Mesenchymal stem cell (in vitro differentiated cells and primary cell): ENCODE measurements around the gene LHFPL2.

ENCODE experiments used
- DNase-seq: peaks from one replicate; pipeline ENCODE4 v3.0.0-alpha.2; 2013
- H2AFZ ChIP-seq: one replicate; pipeline ENCODE4 v1.6.1; 2013; ENCODE audit warnings: low read depth, mild to moderate bottlenecking, control low read depth, inconsistent platforms, low read length, moderate library complexity
- H2AK5ac ChIP-seq: 2 replicates; pipeline ENCODE4 v1.6.1; 2013; ENCODE audit warnings: low read length, moderate library complexity, mild to moderate bottlenecking, inconsistent platforms; ENCODE audit not compliant: severe bottlenecking
- H2BK120ac ChIP-seq: one replicate; pipeline ENCODE4 v1.6.1; 2013; ENCODE audit warnings: low read depth, mild to moderate bottlenecking, inconsistent platforms, low read length, moderate library complexity
- H2BK12ac ChIP-seq, 2 experiments: one replicate each; pipeline ENCODE4 v1.6.1; 2013; ENCODE audit warnings: inconsistent platforms in 2 of 2, low read length in 2 of 2, mild to moderate bottlenecking in 2 of 2, moderate library complexity in 2 of 2, control low read depth in 1 of 2
- H2BK15ac ChIP-seq: one replicate; pipeline ENCODE4 v1.6.1; 2013; ENCODE audit warnings: mild to moderate bottlenecking, low read depth, inconsistent platforms; ENCODE audit not compliant: poor library complexity, severe bottlenecking
- H2BK5ac ChIP-seq: 2 replicates; pipeline ENCODE4 v1.6.1; 2013; ENCODE audit warnings: low read depth, mild to moderate bottlenecking, low read length, control low read depth, inconsistent platforms; ENCODE audit not compliant: poor library complexity, severe bottlenecking
- H3K14ac ChIP-seq, 2 experiments: one replicate each; pipeline ENCODE4 v1.6.1; 2013; ENCODE audit warnings: inconsistent platforms in 2 of 2, low read length in 2 of 2, control low read depth in 1 of 2, mild to moderate bottlenecking in 1 of 2, moderate library complexity in 1 of 2
- H3K18ac ChIP-seq, 2 experiments: one replicate each; pipeline ENCODE4 v1.6.1; 2013; ENCODE audit warnings: inconsistent platforms in 2 of 2, low read length in 2 of 2, control low read depth in 1 of 2, low read depth in 1 of 2, mild to moderate bottlenecking in 1 of 2
- H3K23ac ChIP-seq, 2 experiments: one replicate each; pipeline ENCODE4 v1.6.1; 2013; ENCODE audit warnings: inconsistent platforms in 2 of 2, low read length in 2 of 2, mild to moderate bottlenecking in 2 of 2, moderate library complexity in 2 of 2, control low read depth in 1 of 2
- H3K27ac ChIP-seq: 2 replicates; pipeline ENCODE4 v1.5.1; 2013; ENCODE audit warnings: mild to moderate bottlenecking, moderate library complexity, low read length, control low read depth, inconsistent platforms; ENCODE audit not compliant: poor library complexity, severe bottlenecking
- H3K27me3 ChIP-seq, 2 experiments: 2 replicates each; pipeline versions ENCODE4 v1.6.1 to v1.7.0; 2013; ENCODE audit warnings: low read length in 2 of 2, mild to moderate bottlenecking in 2 of 2, moderate library complexity in 2 of 2, control low read depth in 1 of 2, inconsistent platforms in 1 of 2; ENCODE audit not compliant: control insufficient read depth in 1 of 2, insufficient read depth in 1 of 2
- H3K36me3 ChIP-seq, 2 experiments: 2 replicates each; pipeline versions ENCODE4 v1.6.1 to v1.7.0; 2013; ENCODE audit warnings: low read length in 2 of 2, control low read depth in 1 of 2, inconsistent platforms in 1 of 2, low read depth in 1 of 2, mild to moderate bottlenecking in 1 of 2; ENCODE audit not compliant: insufficient read depth in 2 of 2, control insufficient read depth in 1 of 2
- H3K4ac ChIP-seq, 2 experiments: one replicate each; pipeline ENCODE4 v1.6.1; 2013; ENCODE audit warnings: inconsistent platforms in 2 of 2, low read length in 2 of 2, mild to moderate bottlenecking in 2 of 2, moderate library complexity in 2 of 2, control low read depth in 1 of 2, low read depth in 1 of 2
- H3K4me1 ChIP-seq: 2 replicates; pipeline ENCODE4 v1.6.1; 2013; ENCODE audit warnings: low read depth, low read length, control low read depth; ENCODE audit not compliant: control insufficient read depth, insufficient read depth
- H3K4me2 ChIP-seq: 2 replicates; pipeline ENCODE4 v1.6.1; 2013; ENCODE audit warnings: low read length, mild to moderate bottlenecking, inconsistent platforms; ENCODE audit not compliant: poor library complexity, severe bottlenecking
- H3K4me3 ChIP-seq, 2 experiments: 2 replicates each; pipeline versions ENCODE4 v1.5.1 to v1.7.0; 2013; ENCODE audit warnings: low read length in 2 of 2, mild to moderate bottlenecking in 2 of 2, control low read depth in 1 of 2, low read depth in 1 of 2; ENCODE audit not compliant: insufficient read depth in 1 of 2
- H3K79me1 ChIP-seq: replicated peaks from 2 replicates; pipeline ENCODE4 v1.6.1; 2013; ENCODE audit warnings: mild to moderate bottlenecking, control low read depth, low read length, inconsistent platforms; ENCODE audit not compliant: poor library complexity, severe bottlenecking
- H3K9ac ChIP-seq: 2 replicates; pipeline ENCODE4 v1.7.0; 2013; ENCODE audit warnings: mild to moderate bottlenecking, low read length, moderate library complexity
- H3K9me3 ChIP-seq: 2 replicates; pipeline ENCODE4 v1.7.0; 2013; ENCODE audit warnings: mild to moderate bottlenecking, low read length; ENCODE audit not compliant: control insufficient read depth
- H4K8ac ChIP-seq: one replicate; pipeline ENCODE4 v1.6.1; 2013; ENCODE audit warnings: inconsistent platforms, mild to moderate bottlenecking, low read length, moderate library complexity
- H4K91ac ChIP-seq: one replicate; pipeline ENCODE4 v1.6.1; 2013; ENCODE audit warnings: mild to moderate bottlenecking, low read length, inconsistent platforms
- WGBS: methylation state at CpG from one replicate; pipeline ENCODE4 v1.1.7; 2013; ENCODE audit warnings: mixed read lengths; 5-methylcytosine and 5-hydroxymethylcytosine counted together

The LHFPL2 gene

DNA sequence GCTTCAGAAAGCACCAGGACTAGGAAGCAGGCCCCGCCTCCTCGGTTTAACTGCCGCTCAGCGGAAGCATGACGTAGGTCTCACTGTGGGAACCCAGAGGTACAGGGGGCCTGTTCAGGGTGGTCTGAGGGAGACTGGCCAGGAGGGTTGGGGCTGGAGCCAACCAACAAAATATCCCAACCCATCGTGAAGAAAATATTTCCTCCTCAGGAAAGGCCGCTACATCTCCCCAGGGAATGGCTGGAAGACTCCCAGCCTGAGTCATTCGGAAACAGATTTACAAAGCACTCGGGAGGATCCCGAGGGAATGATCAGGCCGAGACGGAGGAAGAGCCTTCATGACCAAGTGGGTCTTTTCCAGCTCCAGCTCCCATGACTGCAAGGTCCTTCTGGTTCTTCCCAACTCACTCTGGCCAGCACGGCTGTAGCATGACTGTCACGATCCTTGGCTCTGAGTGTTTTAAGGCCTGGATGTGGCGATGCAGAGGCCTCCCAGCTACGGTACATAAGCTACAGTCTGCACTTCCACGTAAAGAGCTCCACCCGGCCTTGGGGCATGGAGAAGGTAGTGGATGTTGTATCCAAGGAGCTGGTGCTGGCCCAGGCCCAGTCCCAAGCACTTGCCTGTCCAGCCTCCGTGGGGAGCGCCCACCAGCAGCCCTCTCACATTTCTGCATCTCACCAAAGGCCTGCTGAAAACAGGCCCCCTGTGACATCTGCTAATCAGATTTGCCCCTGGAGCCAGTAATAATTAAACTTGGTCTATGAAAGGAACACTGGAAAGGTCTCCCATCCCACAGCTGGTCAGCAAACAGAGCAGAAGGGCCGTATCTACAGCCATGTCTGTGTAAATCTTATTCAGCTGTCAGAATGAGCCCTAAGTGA, 100.6 kb downstream of the LHFPL2 start:
- Histone ChIP-seq H2AK5ac (peak overlapping the region; percentile 11), H3K14ac (no peak overlapping the region), H2BK120ac (no peak overlapping the region), H2AFZ (no peak overlapping the region), H3K4me1 (peaks cover 13% of the 10 kb centered on the region), H4K91ac (peak overlapping the region; percentile 87), H3K23ac (no peak overlapping the region), H2BK15ac (no peak overlapping the region), H3K18ac (peak overlapping the region; percentile 67 to 83), H3K9ac (peak overlapping the region; percentile 82), H3K4me3 (peak overlapping the region in 1 of 2 experiments; percentile 21), H3K79me1 (peaks cover 17% of the 10 kb centered on the region), H2BK12ac (peak overlapping the region; percentile 34 to 66), H2BK5ac (no peak overlapping the region), H3K4ac (peak overlapping the region in 1 of 2 experiments; percentile 71), H3K9me3 (no peaks in the 10 kb centered on the region), H4K8ac (peak overlapping the region; percentile 61), H3K27me3 (no peaks in the 10 kb centered on the region), H3K4me2 (peak overlapping the region; percentile 8), H3K27ac (peak overlapping the region; percentile 7), H3K36me3 (peaks cover 5% of the 10 kb centered on the region in 2 experiments)
- 72% methylated on average over 21 of the region's 21 CpGs for WGBS
- peak; percentile 94 for DNase-seq

DNA sequence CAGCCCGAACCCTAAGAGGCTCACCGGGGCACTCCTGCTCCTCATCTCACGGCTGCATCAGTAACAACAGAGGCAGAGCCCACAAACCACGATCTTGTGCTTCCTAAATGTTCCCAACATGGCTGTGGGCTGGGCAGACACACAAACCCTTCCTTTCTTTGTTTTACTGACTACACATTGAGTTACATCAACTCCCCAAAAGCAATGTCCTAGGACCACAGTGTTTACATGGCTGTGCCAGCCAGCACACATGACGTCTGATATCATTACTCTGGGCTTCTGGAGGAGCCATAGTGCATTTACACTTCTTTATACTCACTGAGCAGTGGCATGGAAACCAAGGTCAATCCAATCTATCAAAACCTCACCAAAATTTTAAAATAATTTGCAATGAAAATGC, 101.4 kb downstream of the LHFPL2 start:
- Histone ChIP-seq H3K79me1 (peaks cover 15% of the 10 kb centered on the region), H3K36me3 (peaks cover 0 to 5% of the 10 kb centered on the region in 2 experiments), H2AK5ac (peak overlapping the region; percentile 2), H2BK120ac (no peak overlapping the region), H3K18ac (peak overlapping the region; percentile 2 to 81), H3K4me3 (peak overlapping the region in 1 of 2 experiments; percentile 21), H3K23ac (no peak overlapping the region), H3K27ac (no peak overlapping the region), H3K4me2 (no peak overlapping the region), H3K9me3 (no peaks in the 10 kb centered on the region), H3K14ac (no peak overlapping the region), H2BK5ac (no peak overlapping the region), H4K91ac (peak overlapping the region; percentile 1), H3K4me1 (peaks cover 13% of the 10 kb centered on the region), H2BK15ac (no peak overlapping the region), H2AFZ (no peak overlapping the region), H3K27me3 (no peaks in the 10 kb centered on the region), H3K9ac (peak overlapping the region; percentile 82), H3K4ac (peak overlapping the region in 1 of 2 experiments; percentile 81), H4K8ac (no peak overlapping the region), H2BK12ac (peak overlapping the region in 1 of 2 experiments; percentile 87)
- WGBS, result 73% methylated on average over 5 of the region's 5 CpGs
- peak; percentile 87 for DNase-seq

GRCh38 chr5:78546276-78546996, 102.1 kb downstream of the LHFPL2 start:
- H3K9me3 ChIP-seq, result no peaks in the 10 kb centered on the region
- peaks cover 0 to 5% of the 10 kb centered on the region in 2 experiments for H3K36me3 ChIP-seq
- no peak overlapping the region for H2BK120ac ChIP-seq
- H3K9ac ChIP-seq, result peak overlapping the region; percentile 82
- H2BK5ac ChIP-seq, result no peak overlapping the region
- no peak overlapping the region for H2BK12ac ChIP-seq
- no peak overlapping the region for H3K4ac ChIP-seq
- H3K18ac ChIP-seq, result peak overlapping the region; percentile 75 to 91
- H4K8ac ChIP-seq, result no peak overlapping the region
- peaks cover 13% of the 10 kb centered on the region for H3K4me1 ChIP-seq
- H3K23ac ChIP-seq, result no peak overlapping the region
- H3K27ac ChIP-seq, result no peak overlapping the region
- H2BK15ac ChIP-seq, result no peak overlapping the region
- DNase-seq, result peak; percentile 82
- H4K91ac ChIP-seq, result no peak overlapping the region
- H3K79me1 ChIP-seq, result peaks cover 15% of the 10 kb centered on the region
- no peak overlapping the region for H2AK5ac ChIP-seq
- WGBS, result 71% methylated on average over 7 of the region's 8 CpGs
- H3K4me2 ChIP-seq, result no peak overlapping the region
- H2AFZ ChIP-seq, result no peak overlapping the region
- no peak overlapping the region for H3K14ac ChIP-seq
- no peaks in the 10 kb centered on the region for H3K27me3 ChIP-seq
- H3K4me3 ChIP-seq, result no peak overlapping the region

DNA sequence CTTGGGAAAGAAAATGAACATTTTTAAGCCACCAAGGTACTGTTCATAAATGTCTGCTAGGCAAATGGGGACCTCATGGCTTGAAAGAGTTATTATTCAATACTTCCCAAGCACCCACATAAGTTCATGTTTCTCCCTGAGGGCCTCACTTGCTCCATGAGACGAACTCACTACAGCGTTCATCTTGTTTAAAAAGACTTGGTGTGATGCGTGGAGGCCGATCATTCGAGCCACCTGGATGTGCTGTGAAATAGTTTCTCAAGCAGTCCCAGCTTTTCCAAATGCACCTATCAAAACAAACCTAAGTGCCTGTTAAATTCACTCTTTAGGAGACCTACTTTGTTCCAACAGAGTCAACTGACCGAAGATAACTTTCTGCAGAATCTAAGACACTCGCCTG, 103.2 kb downstream of the LHFPL2 start:
- no peak overlapping the region for H2AFZ ChIP-seq
- peak overlapping the region in 1 of 2 experiments; percentile 13 for H3K4ac ChIP-seq
- no peak overlapping the region for H4K91ac ChIP-seq
- H3K9ac ChIP-seq, result peak overlapping the region; percentile 82
- no peak overlapping the region for H3K14ac ChIP-seq
- H4K8ac ChIP-seq, result no peak overlapping the region
- H3K79me1 ChIP-seq, result peaks cover 19% of the 10 kb centered on the region
- no peak for DNase-seq
- H3K23ac ChIP-seq, result no peak overlapping the region
- no peak overlapping the region for H2AK5ac ChIP-seq
- H3K4me1 ChIP-seq, result peaks cover 13% of the 10 kb centered on the region
- H3K9me3 ChIP-seq, result no peaks in the 10 kb centered on the region
- H2BK15ac ChIP-seq, result no peak overlapping the region
- H3K27ac ChIP-seq, result no peak overlapping the region
- no peak overlapping the region for H2BK120ac ChIP-seq
- peaks cover 0 to 5% of the 10 kb centered on the region in 2 experiments for H3K36me3 ChIP-seq
- 82% methylated on average over 5 of the region's 7 CpGs for WGBS
- no peak overlapping the region for H2BK12ac ChIP-seq
- no peak overlapping the region for H2BK5ac ChIP-seq
- no peak overlapping the region for H3K4me3 ChIP-seq
- no peaks in the 10 kb centered on the region for H3K27me3 ChIP-seq
- no peak overlapping the region for H3K18ac ChIP-seq
- no peak overlapping the region for H3K4me2 ChIP-seq
